NB4 (cell line): ENCODE measurements around the gene JDP2.
A peak's percentile ranks its signal among the peaks of the same experiment; 100 is the strongest.

Experiments
- DNase-seq: peaks from one replicate; pipeline ENCODE4 v3.0.0; 2010; ENCODE audit warnings: low read depth
- H3K4me3 ChIP-seq: one replicate; pipeline ENCODE4 v1.5.1; 2011; ENCODE audit warnings: mild to moderate bottlenecking, low read depth, low read length, moderate library complexity
- CTCF ChIP-seq: IDR thresholded peaks from one replicate; pipeline ENCODE4 v1.5.1; 2012; ENCODE audit warnings: low read depth, low read length
- MAX ChIP-seq: IDR thresholded peaks from 2 replicates; pipeline ENCODE4 v1.6.1; 2011; ENCODE audit warnings: low read depth, low read length
- MYC ChIP-seq: IDR thresholded peaks from 2 replicates; pipeline ENCODE4 v1.6.1; 2011; ENCODE audit warnings: low read depth, low read length
- POLR2A ChIP-seq: IDR thresholded peaks from 2 replicates; pipeline ENCODE4 v1.6.1; 2011; ENCODE audit warnings: mild to moderate bottlenecking; ENCODE audit not compliant: insufficient read length; ENCODE audit errors: extremely low read depth

JDP2 gene

GRCh38 chr14:75520852-75521251 lies 93.0 kb downstream of the JDP2 start:
- no peak for TF ChIP-seq CTCF
- TF ChIP-seq MYC = no peak
- no peak for TF ChIP-seq POLR2A
- TF ChIP-seq MAX = no peak
- H3K4me3 ChIP-seq = no peak overlapping the region

GRCh38 chr14:75521415-75522199 lies 93.8 kb downstream of the JDP2 start:
- TF ChIP-seq MAX (no peak), MYC (no peak), POLR2A (no peak), CTCF (no peak)
- H3K4me3 ChIP-seq = peak overlapping the region; percentile 70
- no peak for DNase-seq

More at GRCh38 chr14:75520852-75521251, 93.0 kb downstream of the JDP2 start:
- DNase-seq = no peak

- peak; percentile 43 for TF ChIP-seq POLR2A
- peak; percentile 85 for TF ChIP-seq MAX
- peak; percentile 78 for TF ChIP-seq MYC
- TF ChIP-seq CTCF = no peak
- peak within 1 kb of the TSS; percentile 70 for H3K4me3 ChIP-seq
- peak; percentile 74 for DNase-seq
Observed at GRCh38 chr14:75522224-75522982, 94.6 kb downstream of the JDP2 start, which contains the start of gene BATF. Gene BATF, plus strand, starts transcription at chr14:75522469. Its CDS starts 214 bp downstream, at chr14:75522683.

- H3K4me3 ChIP-seq = peak overlapping the region; percentile 70
- DNase-seq = no peak
Observed at GRCh38 chr14:75522983-75523318, 95.1 kb downstream of the JDP2 start.

More at GRCh38 chr14:75522983-75523318, 95.1 kb downstream of the JDP2 start:
- TF ChIP-seq CTCF = no peak
- no peak for TF ChIP-seq MYC
- no peak for TF ChIP-seq POLR2A
- no peak for TF ChIP-seq MAX
